ENCODE measurements around the gene NBPF19.
"Not testable (repeated sequence)": the region's sequence is repeated elsewhere in the genome, so short reads cannot be mapped to it uniquely, and the experiment has no call there.

Gene NBPF19

GRCh38 chr1:149474745-149475144 lies at the start of gene NBPF19:
NBPF19 (plus strand) TSS chr1:149475045; CDS start chr1:149475933, 888 bp downstream.
- not testable (repeated sequence) for DNase-seq (ENCODE audit: low spot score)

- DNase-seq (ENCODE audit: low spot score), result peak; percentile 0
These were observed 46.5 kb upstream of the NBPF19 start for GRCh38 chr1:149428317-149428716.

- DNase-seq (ENCODE audit: low spot score), result not testable (repeated sequence)
These were observed 29.4 kb upstream of the NBPF19 start for GRCh38 chr1:149445451-149445850.

- not testable (repeated sequence) for DNase-seq (ENCODE audit: low spot score)
These were observed 22.6 kb upstream of the NBPF19 start for GRCh38 chr1:149452196-149452595.

- DNase-seq (ENCODE audit: low spot score), result not testable (repeated sequence)
These were observed 22.2 kb upstream of the NBPF19 start for GRCh38 chr1:149452652-149453051.

GRCh38 chr1:149558350-149558825 lies 83.5 kb downstream of the NBPF19 start:
- peak; percentile 80 for DNase-seq (ENCODE audit: low spot score)

GRCh38 chr1:149561806-149562205 lies 87.0 kb downstream of the NBPF19 start:
- not testable (repeated sequence) for DNase-seq (ENCODE audit: low spot score)

GRCh38 chr1:149565485-149565884 lies 90.6 kb downstream of the NBPF19 start:
- not testable (repeated sequence) for DNase-seq (ENCODE audit: low spot score)

- DNase-seq (ENCODE audit: low spot score), result not testable (repeated sequence)
These were observed 97.9 kb downstream of the NBPF19 start for GRCh38 chr1:149572763-149573162.

- not testable (repeated sequence) for DNase-seq (ENCODE audit: low spot score)
These were observed 110.7 kb downstream of the NBPF19 start for GRCh38 chr1:149585592-149585991.
